ENCODE measurements around the gene CD58.
"Not testable (repeated sequence)": the region's sequence is repeated elsewhere in the genome, so short reads cannot be mapped to it uniquely, and the experiment has no call there.

DNA sequence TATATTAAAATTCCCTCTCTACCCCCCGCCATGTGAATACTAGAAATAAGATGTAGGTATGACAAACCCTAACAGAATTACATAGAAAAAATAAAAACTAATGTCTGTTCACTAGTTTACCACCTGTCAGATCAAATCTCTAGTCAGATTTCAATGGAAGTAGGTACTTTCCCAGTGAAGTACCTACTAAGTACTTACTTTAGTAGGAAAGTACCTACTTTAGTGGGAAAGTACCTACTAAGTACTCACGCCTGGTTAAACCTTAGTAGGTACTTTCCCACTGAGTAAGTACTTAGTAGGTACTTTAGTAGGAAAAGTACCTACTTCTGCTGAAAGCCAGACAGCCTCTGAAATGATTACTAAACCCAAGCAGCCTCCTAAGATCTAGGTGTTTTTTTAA lies 38.0 kb upstream of the CD58 start:
- TF ChIP-seq, protein P1, sequence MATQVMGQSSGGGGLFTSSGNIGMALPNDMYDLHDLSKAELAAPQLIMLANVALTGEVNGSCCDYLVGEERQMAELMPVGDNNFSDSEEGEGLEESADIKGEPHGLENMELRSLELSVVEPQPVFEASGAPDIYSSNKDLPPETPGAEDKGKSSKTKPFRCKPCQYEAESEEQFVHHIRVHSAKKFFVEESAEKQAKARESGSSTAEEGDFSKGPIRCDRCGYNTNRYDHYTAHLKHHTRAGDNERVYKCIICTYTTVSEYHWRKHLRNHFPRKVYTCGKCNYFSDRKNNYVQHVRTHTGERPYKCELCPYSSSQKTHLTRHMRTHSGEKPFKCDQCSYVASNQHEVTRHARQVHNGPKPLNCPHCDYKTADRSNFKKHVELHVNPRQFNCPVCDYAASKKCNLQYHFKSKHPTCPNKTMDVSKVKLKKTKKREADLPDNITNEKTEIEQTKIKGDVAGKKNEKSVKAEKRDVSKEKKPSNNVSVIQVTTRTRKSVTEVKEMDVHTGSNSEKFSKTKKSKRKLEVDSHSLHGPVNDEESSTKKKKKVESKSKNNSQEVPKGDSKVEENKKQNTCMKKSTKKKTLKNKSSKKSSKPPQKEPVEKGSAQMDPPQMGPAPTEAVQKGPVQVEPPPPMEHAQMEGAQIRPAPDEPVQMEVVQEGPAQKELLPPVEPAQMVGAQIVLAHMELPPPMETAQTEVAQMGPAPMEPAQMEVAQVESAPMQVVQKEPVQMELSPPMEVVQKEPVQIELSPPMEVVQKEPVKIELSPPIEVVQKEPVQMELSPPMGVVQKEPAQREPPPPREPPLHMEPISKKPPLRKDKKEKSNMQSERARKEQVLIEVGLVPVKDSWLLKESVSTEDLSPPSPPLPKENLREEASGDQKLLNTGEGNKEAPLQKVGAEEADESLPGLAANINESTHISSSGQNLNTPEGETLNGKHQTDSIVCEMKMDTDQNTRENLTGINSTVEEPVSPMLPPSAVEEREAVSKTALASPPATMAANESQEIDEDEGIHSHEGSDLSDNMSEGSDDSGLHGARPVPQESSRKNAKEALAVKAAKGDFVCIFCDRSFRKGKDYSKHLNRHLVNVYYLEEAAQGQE (IDR thresholded peaks at IDR 0.05; ENCODE audit: low read depth, low read length): not testable (repeated sequence)
- TF ChIP-seq MXI1, POLR2AphosphoS5 (IDR thresholded peaks at IDR 0.05; ENCODE audit: low read depth, low read length): not testable (repeated sequence)
- TF ChIP-seq, protein P2, sequence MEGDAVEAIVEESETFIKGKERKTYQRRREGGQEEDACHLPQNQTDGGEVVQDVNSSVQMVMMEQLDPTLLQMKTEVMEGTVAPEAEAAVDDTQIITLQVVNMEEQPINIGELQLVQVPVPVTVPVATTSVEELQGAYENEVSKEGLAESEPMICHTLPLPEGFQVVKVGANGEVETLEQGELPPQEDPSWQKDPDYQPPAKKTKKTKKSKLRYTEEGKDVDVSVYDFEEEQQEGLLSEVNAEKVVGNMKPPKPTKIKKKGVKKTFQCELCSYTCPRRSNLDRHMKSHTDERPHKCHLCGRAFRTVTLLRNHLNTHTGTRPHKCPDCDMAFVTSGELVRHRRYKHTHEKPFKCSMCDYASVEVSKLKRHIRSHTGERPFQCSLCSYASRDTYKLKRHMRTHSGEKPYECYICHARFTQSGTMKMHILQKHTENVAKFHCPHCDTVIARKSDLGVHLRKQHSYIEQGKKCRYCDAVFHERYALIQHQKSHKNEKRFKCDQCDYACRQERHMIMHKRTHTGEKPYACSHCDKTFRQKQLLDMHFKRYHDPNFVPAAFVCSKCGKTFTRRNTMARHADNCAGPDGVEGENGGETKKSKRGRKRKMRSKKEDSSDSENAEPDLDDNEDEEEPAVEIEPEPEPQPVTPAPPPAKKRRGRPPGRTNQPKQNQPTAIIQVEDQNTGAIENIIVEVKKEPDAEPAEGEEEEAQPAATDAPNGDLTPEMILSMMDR (IDR thresholded peaks at IDR 0.05): not testable (repeated sequence)
